ENCODE data around the gene DLG3. TPM values are rescaled to one million over a fixed set of nuclear protein-coding genes. Genes with fewer than 3 reads are reported as not detected.

DLG3 gene
- total RNA-seq, 1 experiment from 2014 or later: 71.2 TPM

GRCh38 chrX:70482300-70482699 lies 37.7 kb downstream of the DLG3 start:
- H2BK20ac ChIP-seq (ENCODE audit: low read depth, low read length, poor library complexity, severe bottlenecking): no peak overlapping the region
- H2AK5ac ChIP-seq (ENCODE audit: insufficient read length, low read length): no peak overlapping the region
- H3K18ac ChIP-seq (ENCODE audit: insufficient read length, low read depth, low read length): no peak overlapping the region
- H3K56ac ChIP-seq (ENCODE audit: insufficient read length, low read depth, low read length): no peak overlapping the region
- peaks cover 12% of the 10 kb centered on the region; the same call in 1 of the 2 replicates for H3K4me1 ChIP-seq (ENCODE audit: insufficient read depth, low read length)
- H3K23ac ChIP-seq (ENCODE audit: insufficient read length, low read depth, low read length): no peak overlapping the region
- no peak overlapping the region for H4K5ac ChIP-seq (ENCODE audit: insufficient read length, low read depth, low read length)
- H2AFZ ChIP-seq (ENCODE audit: low read length): no peak overlapping the region
- Mint-ChIP-seq H3K27ac (no peak overlapping the region), H3K27me3 (ENCODE audit: low read depth) (no peaks in the 10 kb centered on the region), H3K36me3 (ENCODE audit: insufficient read depth in 1 of 3, low read depth in 3 of 3) (peaks cover 23 to 62% (median 46%) of the 10 kb centered on the region in 3 experiments), H3K4me3 (no peak overlapping the region), H3K9me3 (peaks cover 66 to 68% of the 10 kb centered on the region in 2 experiments), H3K4me1 (peaks cover 64 to 72% of the 10 kb centered on the region in 2 experiments)
- H4K20me1 ChIP-seq (ENCODE audit: control insufficient read depth, insufficient read depth, insufficient read length): no peaks in the 10 kb centered on the region
- H4K91ac ChIP-seq (ENCODE audit: insufficient read length, low read depth, low read length): no peak overlapping the region
- no peak overlapping the region for H4K8ac ChIP-seq (replicated peaks; ENCODE audit: insufficient read length, low read depth, low read length)
- DNase-seq: no peak
- no peak overlapping the region for H2BK5ac ChIP-seq (ENCODE audit: insufficient read length, low read length)
- H3K23me2 ChIP-seq (ENCODE audit: insufficient read length, low read depth, low read length, poor library complexity, severe bottlenecking): no peaks in the 10 kb centered on the region
- no peak overlapping the region for H3T11ph ChIP-seq (ENCODE audit: low read length)
- H3K9me3 ChIP-seq (ENCODE audit: control insufficient read depth, low read depth, low read length): peaks cover 38% of the 10 kb centered on the region
- H3K79me2 ChIP-seq (ENCODE audit: insufficient read depth, low read length): no peaks in the 10 kb centered on the region
- H3K27me3 ChIP-seq (ENCODE audit: insufficient read depth, low read length): no peaks in the 10 kb centered on the region
- no CpG with 5 or more reads among the region's 2 CpGs for WGBS (ENCODE audit: extremely low coverage, insufficient read length, low lambda C conversion rate)
- H2BK120ac ChIP-seq (ENCODE audit: low read depth, low read length, poor library complexity, severe bottlenecking): no peak overlapping the region
- peaks cover 6% of the 10 kb centered on the region for H3K79me1 ChIP-seq (ENCODE audit: insufficient read depth, low read depth, low read length, poor library complexity, severe bottlenecking)
- H3K4me2 ChIP-seq (ENCODE audit: insufficient read depth, insufficient read length, low read length): no peak overlapping the region
- TF ChIP-seq, protein P1, sequence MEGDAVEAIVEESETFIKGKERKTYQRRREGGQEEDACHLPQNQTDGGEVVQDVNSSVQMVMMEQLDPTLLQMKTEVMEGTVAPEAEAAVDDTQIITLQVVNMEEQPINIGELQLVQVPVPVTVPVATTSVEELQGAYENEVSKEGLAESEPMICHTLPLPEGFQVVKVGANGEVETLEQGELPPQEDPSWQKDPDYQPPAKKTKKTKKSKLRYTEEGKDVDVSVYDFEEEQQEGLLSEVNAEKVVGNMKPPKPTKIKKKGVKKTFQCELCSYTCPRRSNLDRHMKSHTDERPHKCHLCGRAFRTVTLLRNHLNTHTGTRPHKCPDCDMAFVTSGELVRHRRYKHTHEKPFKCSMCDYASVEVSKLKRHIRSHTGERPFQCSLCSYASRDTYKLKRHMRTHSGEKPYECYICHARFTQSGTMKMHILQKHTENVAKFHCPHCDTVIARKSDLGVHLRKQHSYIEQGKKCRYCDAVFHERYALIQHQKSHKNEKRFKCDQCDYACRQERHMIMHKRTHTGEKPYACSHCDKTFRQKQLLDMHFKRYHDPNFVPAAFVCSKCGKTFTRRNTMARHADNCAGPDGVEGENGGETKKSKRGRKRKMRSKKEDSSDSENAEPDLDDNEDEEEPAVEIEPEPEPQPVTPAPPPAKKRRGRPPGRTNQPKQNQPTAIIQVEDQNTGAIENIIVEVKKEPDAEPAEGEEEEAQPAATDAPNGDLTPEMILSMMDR (conservative IDR thresholded peaks at IDR 0.05): no peak
- H3K14ac ChIP-seq (ENCODE audit: insufficient read depth, low read length): no peak overlapping the region
- no peak overlapping the region for H3K4ac ChIP-seq (ENCODE audit: low read depth, low read length)
- no peak overlapping the region for H2BK15ac ChIP-seq (ENCODE audit: low read depth, low read length)
- H2BK12ac ChIP-seq (ENCODE audit: insufficient read length, low read depth, low read length): no peak overlapping the region
- no peak overlapping the region for H3K9ac ChIP-seq (ENCODE audit: extremely low read depth, insufficient read length, low read length)
- H3K27ac ChIP-seq (ENCODE audit: insufficient read length, low read depth, low read length): no peak overlapping the region

Measured in H9 (cell line).